OCI-LY1 (cell line): ENCODE results near the gene LRMDA.

Source experiments
- H2AFZ ChIP-seq: fragments of 200-600 bp; sonication (generic), shearing (Covaris generic); 2 replicates; pipeline ENCODE4 v1.6.0; 2014; ENCODE audit warnings: antibody characterized with exemption, mild to moderate bottlenecking, low read length
- H3F3A ChIP-seq: fragments of 200-600 bp; sonication (generic), shearing (Covaris generic); 2 replicates; pipeline ENCODE4 v1.6.0; 2014; ENCODE audit warnings: mild to moderate bottlenecking, antibody characterized with exemption, low read length, moderate library complexity; ENCODE audit not compliant: insufficient read depth
- H3K27ac ChIP-seq: fragments of 200-600 bp; sonication (generic); 2 replicates; pipeline ENCODE4 v1.5.1; 2014; ENCODE audit warnings: low read length, mixed run types, mild to moderate bottlenecking, low read depth; ENCODE audit not compliant: poor library complexity, severe bottlenecking
- H3K27me3 ChIP-seq: fragments of 200-600 bp; sonication (generic); 2 replicates; pipeline ENCODE4 v1.6.0; 2014; ENCODE audit warnings: antibody characterized with exemption, mild to moderate bottlenecking, low read length, moderate library complexity; ENCODE audit not compliant: insufficient read depth
- H3K36me3 ChIP-seq: fragments of 200-600 bp; sonication (generic); 2 replicates; pipeline ENCODE4 v1.6.1; 2014; ENCODE audit warnings: mild to moderate bottlenecking, antibody characterized with exemption, low read length, moderate library complexity, mixed read lengths; ENCODE audit not compliant: insufficient read depth
- H3K4me1 ChIP-seq: fragments of 200-600 bp; sonication (generic); 2 replicates; pipeline ENCODE4 v1.5.1; 2014; ENCODE audit warnings: mild to moderate bottlenecking, low read length, moderate library complexity; ENCODE audit not compliant: insufficient read depth, severe bottlenecking
- H3K4me2 ChIP-seq: fragments of 200-600 bp; sonication (generic), shearing (Covaris generic); 2 replicates; pipeline ENCODE4 v1.6.1; 2014; ENCODE audit warnings: low read length
- H3K4me3 ChIP-seq: fragments of 200-600 bp; sonication (generic); 2 replicates; pipeline ENCODE4 v1.5.1; 2014; ENCODE audit warnings: low read length, low read depth, mild to moderate bottlenecking, mixed read lengths; ENCODE audit not compliant: poor library complexity, severe bottlenecking
- H3K79me2 ChIP-seq: fragments of 200-600 bp; shearing (Covaris generic); 2 replicates; pipeline ENCODE4 v1.6.1; 2016; ENCODE audit warnings: mixed run types, low read length, mixed read lengths; ENCODE audit not compliant: insufficient read depth
- H3K9ac ChIP-seq: fragments of 200-600 bp; sonication (generic), shearing (Covaris generic); 2 replicates; pipeline ENCODE4 v1.6.1; 2014; ENCODE audit warnings: mild to moderate bottlenecking, low read length, mixed read lengths
- H3K9me2 ChIP-seq: fragments of 200-600 bp; sonication (generic), shearing (Covaris generic); 2 replicates; pipeline ENCODE4 v1.6.1; 2014; ENCODE audit warnings: low read depth, mild to moderate bottlenecking, low read length, mixed read lengths
- H3K9me3 ChIP-seq: fragments of 200-600 bp; shearing (Covaris generic); 2 replicates; pipeline ENCODE4 v1.6.1; 2014; ENCODE audit warnings: low read length, mixed read lengths
- H4K20me1 ChIP-seq: fragments of 200-600 bp; sonication (generic), shearing (Covaris generic); 2 replicates; pipeline ENCODE4 v1.6.0; 2016; ENCODE audit warnings: mild to moderate bottlenecking, low read length; ENCODE audit not compliant: insufficient read depth
- CTCF ChIP-seq: fragments of 200-600 bp; sonication (generic), shearing (Covaris generic); IDR thresholded peaks from 2 replicates; pipeline ENCODE4 v1.5.1; 2017; ENCODE audit warnings: mild to moderate bottlenecking, antibody characterized with exemption, low read length, moderate library complexity, mixed read lengths
- EZH2 ChIP-seq: fragments of 200-600 bp; sonication (generic), shearing (Covaris generic); IDR thresholded peaks from 2 replicates; pipeline ENCODE4 v1.8.0; 2017; ENCODE audit warnings: borderline replicate concordance, mixed run types, mild to moderate bottlenecking, antibody characterized with exemption, low read length, moderate library complexity, mixed read lengths

The LRMDA gene

DNA sequence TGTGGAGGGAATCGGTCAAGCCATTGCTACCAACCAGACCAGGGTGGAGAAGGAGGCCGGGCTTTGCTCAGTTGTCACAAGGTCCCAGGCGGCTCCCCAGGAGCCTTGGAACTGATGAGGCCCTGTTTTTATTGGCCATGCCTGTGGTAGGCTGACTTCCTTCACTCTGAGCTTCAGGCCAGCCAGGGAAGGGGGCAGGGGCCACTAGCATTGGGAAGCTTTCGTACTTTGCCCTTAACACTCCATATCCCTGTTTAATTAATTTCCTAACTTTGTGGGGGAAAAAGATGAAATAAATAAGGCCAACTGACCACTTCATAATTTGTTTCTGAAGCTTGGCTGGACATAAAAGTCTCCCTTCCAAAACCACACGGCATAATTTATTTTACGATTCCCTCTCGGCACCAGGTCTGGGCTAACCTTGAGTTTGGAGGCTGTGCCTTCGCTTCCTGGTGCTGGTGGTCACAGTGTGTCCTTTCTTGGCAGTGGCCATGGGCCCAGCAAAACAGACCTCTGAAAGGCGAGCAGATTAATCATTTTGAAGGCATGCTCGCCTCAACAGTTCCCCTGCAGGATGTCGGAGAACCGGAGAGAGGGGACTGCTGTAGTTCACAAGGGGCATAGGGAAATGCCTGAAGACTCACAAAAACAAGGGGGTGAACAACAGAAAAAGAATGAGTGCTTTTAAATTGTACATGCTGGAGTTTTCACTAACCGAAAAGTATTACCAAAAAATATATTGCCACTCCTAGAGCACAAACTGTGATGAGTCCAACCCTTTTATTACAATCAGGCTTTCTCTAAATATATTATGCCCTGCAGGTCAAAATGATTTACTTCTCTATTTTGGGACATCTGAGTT lies 966.0 kb downstream of the LRMDA start:
- Histone ChIP-seq H3K4me2 (no peak overlapping the region), H4K20me1 (no peaks in the 10 kb centered on the region), H3F3A (no peaks in the 10 kb centered on the region), H3K79me2 (no peaks in the 10 kb centered on the region), H2AFZ (no peak overlapping the region), H3K4me3 (no peak overlapping the region), H3K9me3 (no peaks in the 10 kb centered on the region), H3K4me1 (no peaks in the 10 kb centered on the region), H3K9me2 (no peaks in the 10 kb centered on the region), H3K9ac (no peak overlapping the region), H3K27me3 (no peaks in the 10 kb centered on the region), H3K27ac (no peak overlapping the region), H3K36me3 (no peaks in the 10 kb centered on the region)
- no peak for TF ChIP-seq EZH2
- TF ChIP-seq CTCF = no peak

DNA sequence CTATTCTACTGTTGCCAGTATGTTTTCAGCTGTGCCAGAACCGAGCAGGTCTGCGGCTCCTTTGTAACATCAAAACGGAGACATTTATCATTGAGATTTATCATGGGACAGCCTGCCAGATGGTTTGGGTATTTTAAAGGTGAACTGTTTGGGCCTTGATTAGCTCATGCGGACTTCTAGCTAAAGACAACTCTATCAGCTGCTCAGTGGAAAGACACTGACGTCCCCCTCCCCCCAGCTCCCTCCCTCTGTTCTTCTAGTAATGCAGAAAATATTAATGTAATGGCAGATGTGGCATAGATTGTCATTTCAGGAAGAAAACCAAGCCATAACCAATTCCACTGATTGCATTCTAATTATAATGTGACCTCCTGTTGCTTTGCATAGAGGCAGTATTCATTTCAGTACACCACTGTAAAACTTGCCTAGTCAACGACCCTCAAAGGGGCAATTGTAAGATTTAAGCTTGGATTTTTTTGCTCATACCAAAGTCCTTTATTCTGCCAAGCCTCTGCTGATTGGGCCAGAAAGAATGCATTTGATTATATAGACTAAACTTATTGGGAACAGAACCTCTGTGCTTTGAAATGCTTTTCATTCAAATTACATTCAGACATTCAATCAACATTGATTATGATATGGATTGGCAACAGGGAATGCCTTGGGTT lies 966.8 kb downstream of the LRMDA start:
- Histone ChIP-seq H3K9me3 (no peaks in the 10 kb centered on the region), H3K27ac (no peak overlapping the region), H2AFZ (no peak overlapping the region), H3K27me3 (no peaks in the 10 kb centered on the region), H3K9ac (no peak overlapping the region), H3K4me3 (no peak overlapping the region), H3K36me3 (no peaks in the 10 kb centered on the region), H3K79me2 (no peaks in the 10 kb centered on the region), H3F3A (no peaks in the 10 kb centered on the region), H3K9me2 (no peaks in the 10 kb centered on the region), H3K4me1 (no peaks in the 10 kb centered on the region), H3K4me2 (no peak overlapping the region), H4K20me1 (no peaks in the 10 kb centered on the region)
- TF ChIP-seq EZH2 = no peak
- no peak for TF ChIP-seq CTCF

DNA sequence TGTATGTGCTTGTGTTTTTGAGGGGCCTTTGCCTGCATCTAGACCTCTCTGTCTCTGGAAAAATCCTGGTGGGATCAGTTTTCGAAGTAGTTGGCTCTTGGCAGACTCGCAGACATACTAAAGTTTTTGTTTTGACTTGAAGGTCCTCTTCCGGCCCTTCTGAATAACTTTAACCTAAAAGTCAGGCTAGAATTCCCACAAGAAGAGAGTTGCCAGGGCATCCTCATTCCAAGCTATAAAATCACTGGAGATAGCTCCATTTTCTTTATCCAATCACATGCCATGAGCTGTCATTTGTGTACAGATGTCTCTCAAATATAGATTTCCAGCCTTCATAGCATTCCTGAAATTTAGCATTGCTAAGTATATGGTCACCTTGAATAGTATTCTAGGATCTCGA lies 967.8 kb downstream of the LRMDA start:
- H3K4me2 ChIP-seq = no peak overlapping the region
- H3K36me3 ChIP-seq = no peaks in the 10 kb centered on the region
- H3K27me3 ChIP-seq = no peaks in the 10 kb centered on the region
- no peak overlapping the region for H2AFZ ChIP-seq
- no peak overlapping the region for H3K9ac ChIP-seq
- H3K4me3 ChIP-seq = no peak overlapping the region
- H3K4me1 ChIP-seq = no peaks in the 10 kb centered on the region
- H3K9me2 ChIP-seq = no peaks in the 10 kb centered on the region
- TF ChIP-seq CTCF (no peak), EZH2 (no peak)
- H3K9me3 ChIP-seq = no peaks in the 10 kb centered on the region
- H3K27ac ChIP-seq = no peak overlapping the region
- H3F3A ChIP-seq = no peaks in the 10 kb centered on the region
- no peaks in the 10 kb centered on the region for H3K79me2 ChIP-seq
- no peaks in the 10 kb centered on the region for H4K20me1 ChIP-seq
